ENCODE measurements around the gene ZNF365.

DNA sequence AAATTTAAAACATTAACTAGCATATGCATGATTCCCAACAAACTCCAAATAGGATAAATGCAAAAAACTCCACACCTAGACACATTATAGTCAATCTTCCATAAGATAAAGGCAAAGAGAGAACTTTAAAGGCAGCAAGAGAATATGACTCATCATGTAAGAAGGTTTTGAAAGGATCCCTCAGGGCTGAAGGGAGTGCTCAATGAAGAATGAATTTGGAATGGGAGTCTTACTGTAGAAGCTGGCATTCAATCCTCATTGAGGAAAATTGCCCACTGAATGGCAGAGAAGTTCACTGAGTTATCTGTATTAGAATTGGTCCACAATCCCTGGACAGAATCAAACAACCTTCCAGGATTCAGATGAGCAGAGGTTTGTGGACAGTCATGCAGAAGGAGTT lies 26.1 kb upstream of the ZNF365 start:
- TF ChIP-seq, protein P1, sequence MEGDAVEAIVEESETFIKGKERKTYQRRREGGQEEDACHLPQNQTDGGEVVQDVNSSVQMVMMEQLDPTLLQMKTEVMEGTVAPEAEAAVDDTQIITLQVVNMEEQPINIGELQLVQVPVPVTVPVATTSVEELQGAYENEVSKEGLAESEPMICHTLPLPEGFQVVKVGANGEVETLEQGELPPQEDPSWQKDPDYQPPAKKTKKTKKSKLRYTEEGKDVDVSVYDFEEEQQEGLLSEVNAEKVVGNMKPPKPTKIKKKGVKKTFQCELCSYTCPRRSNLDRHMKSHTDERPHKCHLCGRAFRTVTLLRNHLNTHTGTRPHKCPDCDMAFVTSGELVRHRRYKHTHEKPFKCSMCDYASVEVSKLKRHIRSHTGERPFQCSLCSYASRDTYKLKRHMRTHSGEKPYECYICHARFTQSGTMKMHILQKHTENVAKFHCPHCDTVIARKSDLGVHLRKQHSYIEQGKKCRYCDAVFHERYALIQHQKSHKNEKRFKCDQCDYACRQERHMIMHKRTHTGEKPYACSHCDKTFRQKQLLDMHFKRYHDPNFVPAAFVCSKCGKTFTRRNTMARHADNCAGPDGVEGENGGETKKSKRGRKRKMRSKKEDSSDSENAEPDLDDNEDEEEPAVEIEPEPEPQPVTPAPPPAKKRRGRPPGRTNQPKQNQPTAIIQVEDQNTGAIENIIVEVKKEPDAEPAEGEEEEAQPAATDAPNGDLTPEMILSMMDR (IDR thresholded peaks at IDR 0.05; ENCODE audit: borderline replicate concordance, extremely low read depth, low read length, poor library complexity, severe bottlenecking), result no peak
- TF ChIP-seq EZH2 (IDR thresholded peaks at IDR 0.05; ENCODE audit: borderline replicate concordance, low read depth, low read length, severe bottlenecking), result no peak

Measured in DND-41 (cell line).